GM21576 (cell line): Measurements from ENCODE around the gene EMSY.
"Not testable (repeated sequence)": the region's sequence is repeated elsewhere in the genome, so short reads cannot be mapped to it uniquely, and the experiment has no call there.

Source experiments
- ATAC-seq: cut with Tn5 transposase; IDR thresholded peaks from one replicate; pipeline ENCODE4 v1.9.1; 2021; ENCODE audit warnings: mild to moderate bottlenecking, moderate library complexity; ENCODE audit not compliant: unreplicated experiment

The EMSY gene

GRCh38 chr11:76568139-76568538 is 123.3 kb downstream of the EMSY start:
- no peak for ATAC-seq

DNA sequence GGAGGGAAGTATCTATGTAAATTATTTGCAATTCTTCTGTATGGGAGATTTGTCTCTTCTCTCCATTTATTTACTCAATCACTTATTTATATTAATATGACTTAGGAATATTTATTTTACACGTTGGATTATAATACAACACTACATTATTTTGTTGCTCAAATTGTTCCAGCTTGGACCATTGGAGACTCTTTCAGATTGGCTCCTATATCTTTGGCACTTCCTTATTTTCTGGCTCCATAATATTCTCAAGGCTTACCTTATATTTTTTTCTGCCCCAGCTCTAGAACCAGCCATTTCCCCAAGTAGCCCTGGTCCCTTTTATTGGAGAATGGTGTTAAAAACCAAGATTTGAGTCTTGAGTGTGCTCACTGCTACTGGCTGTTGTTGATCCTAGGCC is 123.8 kb downstream of the EMSY start:
- ATAC-seq = no peak

- not testable (repeated sequence) for ATAC-seq
Measured at GRCh38 chr11:76572181-76572875, 127.5 kb downstream of the EMSY start.

GRCh38 chr11:76574406-76574805 is 129.6 kb downstream of the EMSY start:
- no peak for ATAC-seq

DNA sequence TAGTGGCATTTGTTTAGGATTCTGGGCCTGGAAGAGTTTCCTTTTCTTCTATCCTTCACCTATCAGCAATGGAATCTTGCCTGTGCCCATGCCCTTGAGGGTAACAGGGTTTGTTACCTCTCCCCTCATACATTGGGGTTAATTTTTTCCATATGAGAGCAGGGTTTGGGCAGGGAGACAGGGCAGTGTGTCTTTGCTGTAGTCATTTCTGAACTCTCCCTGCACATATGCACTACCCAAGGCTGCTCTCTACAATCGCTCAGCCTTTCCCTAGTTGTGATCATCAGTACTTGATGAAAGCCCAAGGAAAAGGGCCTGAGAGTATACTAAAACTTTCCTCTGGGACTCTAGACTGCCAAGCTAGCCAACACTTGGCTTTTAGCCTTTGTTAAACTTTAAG is 130.1 kb downstream of the EMSY start:
- no peak for ATAC-seq

GRCh38 chr11:76577226-76577920 is 132.6 kb downstream of the EMSY start:
- no peak for ATAC-seq

- no peak for ATAC-seq
Measured at GRCh38 chr11:76577921-76578653, 133.3 kb downstream of the EMSY start.

GRCh38 chr11:76578654-76579055 is 133.8 kb downstream of the EMSY start:
- ATAC-seq = no peak

DNA sequence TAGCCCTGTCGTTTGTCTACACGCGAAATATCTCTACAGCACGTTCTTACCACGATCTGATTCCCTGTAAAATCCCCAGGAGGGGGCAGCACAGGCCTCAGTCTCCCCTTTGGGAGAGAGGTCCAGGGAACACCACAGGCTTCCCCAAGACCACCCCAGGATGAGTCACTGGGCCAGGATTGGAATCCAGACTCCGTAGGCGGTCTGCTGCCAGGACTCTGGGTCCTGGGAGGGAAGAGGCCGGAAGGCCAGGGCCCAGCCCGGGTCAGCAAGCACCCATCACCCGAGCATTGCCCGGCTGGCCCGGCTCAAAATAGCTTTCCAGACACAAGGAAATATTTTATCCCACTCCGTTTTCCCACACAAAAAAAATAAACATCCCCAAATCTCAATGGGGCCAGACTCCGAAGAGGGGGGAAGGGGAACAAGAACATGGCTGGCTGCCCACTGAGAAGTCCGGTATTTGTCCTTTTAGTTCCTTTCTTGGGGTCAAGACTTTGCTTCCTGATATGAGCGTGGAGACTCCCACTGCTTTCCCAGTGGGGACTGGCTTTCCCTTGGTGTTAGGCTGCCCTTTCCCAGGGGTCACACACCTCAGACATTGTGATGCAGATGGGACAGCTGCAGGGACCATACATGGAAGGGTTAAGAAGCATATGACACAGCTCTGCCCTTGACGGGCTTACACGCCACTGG is 134.4 kb downstream of the EMSY start:
- no peak for ATAC-seq

GRCh38 chr11:76579752-76580151 is 134.9 kb downstream of the EMSY start:
- no peak for ATAC-seq

GRCh38 chr11:76582471-76582870 is 137.7 kb downstream of the EMSY start:
- not testable (repeated sequence) for ATAC-seq

- ATAC-seq = no peak
Measured at GRCh38 chr11:76587820-76588454, 143.1 kb downstream of the EMSY start.

DNA sequence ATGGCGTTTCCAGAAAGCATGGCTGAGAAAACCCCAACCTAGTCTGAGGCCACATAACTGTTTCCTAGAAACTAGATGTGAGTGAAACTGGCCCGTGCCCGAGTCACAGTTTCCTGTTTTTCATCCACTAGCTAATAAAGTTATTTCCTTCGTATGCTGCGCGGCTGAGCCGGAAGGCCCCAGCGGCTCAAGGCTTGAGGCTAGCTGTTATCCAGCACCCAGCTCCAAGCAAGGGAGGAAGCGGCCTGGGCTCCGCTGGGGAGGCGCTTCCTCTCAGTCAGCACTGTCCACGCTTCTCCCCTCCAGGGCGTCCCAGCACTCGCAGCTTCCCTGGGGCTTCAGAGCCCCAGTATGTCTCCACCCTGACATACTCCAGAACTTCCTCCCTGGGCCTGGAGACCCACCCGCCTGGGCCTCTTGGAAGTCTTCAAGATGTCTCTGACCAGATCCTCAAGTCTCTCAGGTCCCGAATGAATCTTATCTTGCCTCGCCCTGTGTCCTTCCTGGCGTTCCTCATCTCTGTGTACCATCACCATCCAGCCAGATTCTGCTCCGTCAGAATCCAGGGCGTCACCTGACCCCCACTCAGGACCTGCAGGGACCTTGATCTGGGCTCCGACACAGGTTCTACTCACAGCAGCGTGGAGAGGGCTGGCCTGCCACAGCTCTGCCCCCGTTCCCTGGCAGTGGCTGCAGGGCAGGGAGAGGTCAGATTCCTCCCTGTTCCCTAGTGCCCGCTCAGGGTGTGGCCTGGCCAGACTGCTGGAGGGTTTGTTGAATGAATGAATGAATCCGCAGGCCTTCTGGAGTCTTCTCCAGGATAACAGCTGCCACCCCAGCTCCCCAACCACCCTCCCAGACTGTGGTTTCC is 143.9 kb downstream of the EMSY start:
- ATAC-seq = no peak

GRCh38 chr11:76589477-76589876 is 144.7 kb downstream of the EMSY start:
- ATAC-seq = no peak

GRCh38 chr11:76589964-76590950 is 145.4 kb downstream of the EMSY start:
- no peak for ATAC-seq

- ATAC-seq = no peak
Measured at GRCh38 chr11:76591416-76591815, 146.6 kb downstream of the EMSY start.

GRCh38 chr11:76592025-76592914 is 147.5 kb downstream of the EMSY start:
- ATAC-seq = no peak

DNA sequence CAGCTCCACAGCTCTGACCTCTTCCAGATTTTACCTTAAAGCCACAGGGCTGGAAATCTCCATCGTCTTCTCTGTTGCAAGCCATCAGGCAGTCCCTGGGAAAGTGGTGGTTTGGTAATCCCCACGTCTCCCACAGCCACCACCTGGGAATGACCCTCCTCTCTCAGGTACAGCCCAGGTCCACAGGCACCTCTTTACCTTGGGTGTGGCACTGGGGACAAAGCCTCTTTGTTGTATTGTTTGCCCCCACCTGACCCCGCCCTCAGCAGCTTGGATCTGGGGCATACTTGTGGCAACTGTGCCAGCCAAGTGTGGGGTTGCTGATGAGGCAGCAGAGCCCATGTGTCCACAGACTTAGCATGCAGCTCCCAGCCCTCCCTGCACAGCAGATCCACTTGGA is 148.1 kb downstream of the EMSY start:
- no peak for ATAC-seq
